ENCODE results near the gene PRKD1.

Gene PRKD1

GRCh38 chr14:29838752-29839151, 88.9 kb downstream of the PRKD1 start:
- DNase-seq (ENCODE audit: low spot score): no peak

- no peak for DNase-seq (ENCODE audit: low spot score)
These were observed 91.3 kb downstream of the PRKD1 start for GRCh38 chr14:29836395-29836794.

DNA sequence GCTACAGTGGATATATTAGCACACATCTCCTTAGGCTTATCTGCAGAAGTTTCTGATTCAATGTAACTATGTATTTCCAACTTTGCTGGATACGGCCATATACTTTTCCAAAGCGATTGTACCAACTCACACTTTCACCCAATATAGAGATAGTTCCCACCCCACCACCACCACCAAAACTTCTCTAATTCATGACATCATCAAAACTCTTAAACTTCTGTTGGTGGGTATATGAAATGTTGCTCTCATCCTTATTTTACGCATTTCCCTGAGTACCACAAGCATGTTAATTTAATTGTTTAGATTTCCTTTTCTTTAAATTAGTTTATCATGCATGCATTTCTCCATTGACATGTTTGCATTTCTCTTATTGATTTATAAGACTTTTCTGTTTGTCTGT, 95.6 kb downstream of the PRKD1 start:
- no peak for DNase-seq (ENCODE audit: low spot score)

GRCh38 chr14:29829851-29830250, 97.8 kb downstream of the PRKD1 start:
- no peak for DNase-seq (ENCODE audit: low spot score)

DNA sequence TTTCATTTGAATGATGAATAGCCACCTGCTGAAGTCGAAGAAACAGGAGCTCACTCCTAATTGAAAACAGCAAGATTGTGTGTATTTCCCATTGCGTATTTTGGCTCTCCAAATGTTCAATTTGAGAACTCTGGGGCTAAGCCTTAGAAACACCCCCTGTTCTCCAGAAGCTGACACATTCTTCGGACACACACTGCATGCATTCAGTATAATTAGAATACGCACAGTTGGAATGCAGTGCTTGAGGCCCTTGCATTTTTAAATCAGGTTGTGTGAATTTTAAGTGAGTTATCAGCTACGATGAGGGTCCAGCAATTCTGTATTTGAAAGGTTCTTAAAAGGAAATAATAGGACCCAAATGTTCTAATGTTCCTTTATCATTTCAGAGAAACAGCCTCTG, 103.8 kb downstream of the PRKD1 start:
- DNase-seq (ENCODE audit: low spot score): no peak

DNA sequence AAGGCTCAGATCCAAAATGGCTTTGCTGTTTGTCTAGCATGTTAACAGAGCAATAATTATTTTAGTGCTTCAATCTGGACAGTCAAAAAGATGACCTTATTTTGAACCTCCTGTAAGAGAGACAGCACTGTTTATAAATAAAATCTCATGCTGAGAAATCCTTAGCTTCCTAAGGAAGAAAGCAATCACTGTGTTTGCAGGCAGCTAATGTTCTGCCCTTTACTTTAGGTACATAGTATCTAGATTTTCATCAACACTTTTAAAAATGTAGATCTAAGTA, 105.3 kb downstream of the PRKD1 start:
- no peak for DNase-seq (ENCODE audit: low spot score)

GRCh38 chr14:29821661-29822429, 105.8 kb downstream of the PRKD1 start:
- DNase-seq (ENCODE audit: low spot score): no peak

- DNase-seq (ENCODE audit: low spot score): no peak
These were observed 106.4 kb downstream of the PRKD1 start for GRCh38 chr14:29821242-29821641.

GRCh38 chr14:29820785-29821184, 106.9 kb downstream of the PRKD1 start:
- DNase-seq (ENCODE audit: low spot score): no peak

- no peak for DNase-seq (ENCODE audit: low spot score)
These were observed 109.8 kb downstream of the PRKD1 start for GRCh38 chr14:29817767-29818405.

- DNase-seq (ENCODE audit: low spot score): no peak
These were observed 112.5 kb downstream of the PRKD1 start for GRCh38 chr14:29815016-29815674.

GRCh38 chr14:29814156-29815015, 113.3 kb downstream of the PRKD1 start:
- DNase-seq (ENCODE audit: low spot score): no peak

DNA sequence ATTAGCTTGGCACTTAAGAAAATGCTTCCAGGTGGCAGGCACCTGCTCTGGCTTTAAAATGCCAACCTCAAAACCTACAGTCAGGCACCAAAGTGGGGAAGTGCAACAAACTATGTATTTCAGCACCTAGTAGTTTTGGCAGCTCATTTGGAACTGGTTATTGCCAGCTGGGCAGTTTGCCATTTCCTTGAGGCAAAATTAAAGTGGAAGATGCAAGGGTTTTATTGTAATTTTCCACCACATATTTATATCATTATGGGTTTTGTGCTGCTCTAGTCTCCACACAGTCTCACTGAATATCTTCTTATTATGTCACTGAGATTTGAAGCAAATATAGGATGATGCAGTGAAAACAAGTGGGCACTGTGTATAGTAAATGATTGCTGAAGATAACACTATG, 117.0 kb downstream of the PRKD1 start:
- no peak for DNase-seq (ENCODE audit: low spot score)

DNA sequence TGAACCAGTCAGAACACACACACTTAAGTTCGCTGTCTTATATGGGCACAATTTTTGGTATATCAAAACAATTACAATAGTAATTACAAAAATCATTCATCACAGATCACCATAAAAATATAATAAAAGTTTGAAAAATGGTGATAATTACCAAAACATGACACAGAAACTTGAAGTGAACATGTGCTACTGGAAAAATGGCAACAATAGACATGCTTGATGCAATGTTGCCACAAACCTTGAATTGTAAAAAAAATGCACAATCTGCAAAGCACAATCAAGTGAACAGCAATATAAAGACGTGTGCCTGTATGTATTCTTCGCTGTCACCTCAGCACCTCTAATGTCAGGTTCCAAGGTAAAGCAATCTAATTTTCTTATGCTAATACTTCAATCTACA, 117.6 kb downstream of the PRKD1 start:
- no peak for DNase-seq (ENCODE audit: low spot score)

GRCh38 chr14:29806124-29806517, 121.5 kb downstream of the PRKD1 start:
- no peak for DNase-seq (ENCODE audit: low spot score)

GRCh38 chr14:29805415-29806123, 122.1 kb downstream of the PRKD1 start:
- DNase-seq (ENCODE audit: low spot score): peak; percentile 28

- no peak for DNase-seq (ENCODE audit: low spot score)
These were observed 123.0 kb downstream of the PRKD1 start for GRCh38 chr14:29804481-29805266.

DNA sequence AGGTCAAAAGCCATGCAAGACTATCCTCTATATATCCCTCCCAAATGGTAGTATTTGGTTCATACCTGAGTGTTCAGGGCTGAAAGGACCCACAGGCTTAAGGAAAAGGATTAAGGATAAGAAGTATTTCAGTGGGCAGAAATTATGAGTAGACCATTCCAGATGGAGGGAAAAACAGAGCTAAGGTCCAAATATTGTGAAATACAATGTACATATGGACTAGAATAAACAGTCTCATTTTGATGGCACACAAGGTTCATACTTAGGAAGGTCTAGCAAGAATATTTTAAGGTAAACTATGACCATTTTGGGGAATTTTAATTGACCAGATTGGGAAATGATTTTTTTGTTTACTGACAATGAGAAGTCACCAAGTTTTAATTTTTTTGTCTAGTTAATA, 124.6 kb downstream of the PRKD1 start:
- no peak for DNase-seq (ENCODE audit: low spot score)

GRCh38 chr14:29802211-29802610, 125.4 kb downstream of the PRKD1 start:
- DNase-seq (ENCODE audit: low spot score): no peak

DNA sequence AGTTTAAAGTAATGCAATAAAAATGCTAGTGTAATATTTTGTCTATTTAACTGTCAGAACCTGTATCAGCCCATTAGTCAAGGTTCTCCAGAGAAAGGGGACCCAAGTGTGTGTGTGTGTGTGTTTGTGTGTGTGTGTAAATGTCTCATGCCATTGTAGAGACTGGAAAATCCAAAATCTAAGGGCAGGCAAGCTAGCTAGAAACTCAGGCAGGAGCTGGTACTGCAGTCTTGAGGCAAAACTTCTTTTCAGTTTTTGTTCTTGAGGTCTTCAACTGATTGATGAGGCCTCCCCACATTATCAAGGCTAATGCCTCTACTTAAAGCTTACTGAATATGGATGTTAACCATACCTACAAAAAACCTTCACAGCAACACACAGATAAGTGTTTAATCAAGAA, 126.7 kb downstream of the PRKD1 start:
- DNase-seq (ENCODE audit: low spot score): no peak

GRCh38 chr14:29799464-29800095, 128.1 kb downstream of the PRKD1 start:
- no peak for DNase-seq (ENCODE audit: low spot score)
